ENCODE results near the gene SUCLG1.
"Not testable (repeated sequence)": the region's sequence is repeated elsewhere in the genome, so short reads cannot be mapped to it uniquely, and the experiment has no call there.

DNA sequence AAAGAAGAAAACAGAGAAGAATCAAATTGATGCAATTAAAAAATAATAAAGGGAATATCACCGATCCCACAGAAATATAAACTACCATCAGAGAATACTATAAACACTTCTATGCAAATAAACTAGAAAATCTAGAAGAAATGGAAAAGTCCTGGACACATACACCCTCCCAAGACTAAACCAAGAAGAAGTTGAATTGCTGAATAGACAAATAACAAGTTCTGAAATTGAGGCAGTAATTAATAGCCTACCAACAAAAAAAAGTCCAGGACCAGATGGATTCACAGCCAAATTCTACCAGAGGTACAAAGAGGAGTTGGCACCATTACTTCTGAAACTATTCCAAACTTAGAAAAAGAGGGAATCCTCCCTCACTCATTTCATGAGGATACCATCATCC lies 59.2 kb downstream of the SUCLG1 start:
- TF ChIP-seq EZH2 (IDR thresholded peaks at IDR 0.05); POLR2AphosphoS5 (IDR thresholded peaks at IDR 0.05; ENCODE audit: borderline replicate concordance, low read depth, low read length); FOXP2 (optimal IDR thresholded peaks at IDR 0.05; ENCODE audit: control extremely low read depth, extremely low read length, insufficient read depth): not testable (repeated sequence)

All from SK-N-MC (cell line).